Stomach (tissue), 9 donors: Measurements from ENCODE around the gene ORMDL3. TPM values are rescaled to one million over a fixed set of nuclear protein-coding genes. Genes with fewer than 3 reads are reported as not detected.
"Not testable (repeated sequence)": the region's sequence is repeated elsewhere in the genome, so short reads cannot be mapped to it uniquely, and the experiment has no call there.

Experiments
- DNase-seq, 2 donors: peaks; one replicate each; pipeline versions ENCODE4 v3.0.0 to v3.0.0-alpha.2; 2013 to 2019
- H3K27ac ChIP-seq, 5 donors: fragments of 200-600 bp in 4 of 5; sonication (generic) in 4 of 5; one replicate each; pipeline ENCODE4 v1.5.1; 2013 to 2019; ENCODE audit warnings: mild to moderate bottlenecking in 1 of 5, moderate library complexity in 1 of 5
- H3K27me3 ChIP-seq, 3 donors: fragments of 200-600 bp; sonication (generic); one replicate each; pipeline ENCODE4 v1.5.1; 2017 to 2019; ENCODE audit warnings: mixed run types in 1 of 3
- H3K36me3 ChIP-seq, 4 donors: fragments of 200-600 bp; sonication (generic); 1 replicate in 3 of 4; 2 replicates in 1 of 4; pipeline ENCODE4 v1.5.1; 2016 to 2019
- H3K4me1 ChIP-seq, 4 donors: fragments of 200-600 bp; sonication (generic); one replicate each; pipeline ENCODE4 v1.5.1; 2016 to 2019
- H3K4me3 ChIP-seq, 4 donors: fragments of 200-600 bp; sonication (generic) in 3 of 4; one replicate each; pipeline ENCODE4 v1.5.1; 2016 to 2019; ENCODE audit warnings: mild to moderate bottlenecking in 1 of 4
- H3K9me3 ChIP-seq, 4 donors: fragments of 200-600 bp; sonication (generic); one replicate each; pipeline ENCODE4 v1.5.1; 2016 to 2019
- EP300 ChIP-seq: sonication (generic); formaldehyde crosslinking; IDR thresholded peaks from one replicate; pipeline ENCODE4 v1.6.1; 2017; ENCODE audit warnings: antibody characterized with exemption
- POLR2A ChIP-seq, 4 donors: fragments of 450-650 bp; IDR thresholded peaks; one replicate each; pipeline ENCODE4 v1.6.1; 2016; ENCODE audit warnings: antibody characterized with exemption in 4 of 4, control low read depth in 2 of 4, mild to moderate bottlenecking in 1 of 4, moderate library complexity in 1 of 4
- POLR2AphosphoS5 ChIP-seq, 3 donors: sonication (generic); formaldehyde crosslinking; IDR thresholded peaks; one replicate each; pipeline ENCODE4 v1.6.1; 2016; ENCODE audit warnings: antibody characterized with exemption in 3 of 3
- WGBS, 5 donors: extraction: QIAGEN DNeasy Blood & Tissue Kit in 3 of 5; methylation state at CpG; one replicate each; pipeline versions ENCODE4 v1.1.5 to v1.1.7; 2013 to 2018; 5-methylcytosine and 5-hydroxymethylcytosine counted together
- intact Hi-C: fragments of 100-400 bp; cut with DNase I; formaldehyde crosslinking; loops from one replicate; pipeline ENCODE4 v1.15.1; 2023; ENCODE audit warnings: low total_unique reads
- polyA plus RNA-seq, 3 donors: library from polyadenylated mRNA; stranded (reverse); fragments of 200-250 nt; gene quantifications; one replicate each; pipeline ENCODE4 v1.2.3, GENCODE V29; 2013
- total RNA-seq, 5 donors: library from RNA; depleted of rRNA; stranded (reverse); fragments of >200 nt; gene quantifications; one replicate each; pipeline versions ENCODE4 v1.1.0 to v1.2.3, GENCODE V29; 2014 to 2016
- TF ChIP-seq, protein P1 (sequence below), 7 experiments: fragments of 450-650 bp in 4 of 7; fragments of 200-600 bp in 3 of 7; sonication (generic) in 3 of 7; IDR thresholded peaks; one replicate each; pipeline ENCODE4 v1.5.1; 2016 to 2019; ENCODE audit warnings: antibody characterized with exemption in 7 of 7, control low read depth in 2 of 7, mild to moderate bottlenecking in 1 of 7
- donor health status: healthy with polysubstance abuse.
- donor health status: Bipolar disorder and iron deficiency.
- donor health status: healthy.

ORMDL3 gene
- total and polyA plus RNA-seq, 8 donors = 16.5 to 117 (median 50.2) TPM

DNA sequence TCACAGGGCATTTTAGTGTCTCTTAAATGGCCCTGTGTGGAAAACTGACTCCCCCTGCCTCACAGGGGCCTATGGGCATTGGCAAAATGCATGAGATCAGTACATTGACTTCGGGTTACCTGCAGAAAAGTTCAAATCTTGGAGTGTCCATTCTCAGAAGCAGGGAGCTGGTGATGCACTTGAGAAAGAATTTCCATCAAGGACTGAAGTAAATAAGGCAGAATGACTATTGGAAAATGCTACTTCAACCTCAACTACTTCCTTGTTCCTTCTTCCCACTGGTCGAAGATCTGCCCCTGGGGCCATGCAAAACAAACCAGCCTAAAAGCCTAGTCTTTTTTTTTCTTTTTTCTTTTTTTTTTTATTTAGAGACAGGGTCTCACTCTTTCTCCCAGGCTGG lies 21.6 kb upstream of the ORMDL3 start:
- H3K36me3 ChIP-seq = no peaks in the 10 kb centered on the region
- no peak overlapping the region for H3K27ac ChIP-seq
- intact Hi-C loops = no loop called here
- WGBS, 5 donors = 56 to 79% (median 64%) methylated on average over 2 of the region's 2 CpGs
- no peak overlapping the region for H3K4me3 ChIP-seq
- H3K9me3 ChIP-seq = no peaks in the 10 kb centered on the region
- no peak for TF ChIP-seq POLR2AphosphoS5 (IDR thresholded peaks at IDR 0.05)
- no peak for TF ChIP-seq POLR2A (IDR thresholded peaks at IDR 0.05)
- no peak for TF ChIP-seq EP300
- TF ChIP-seq, protein P1, sequence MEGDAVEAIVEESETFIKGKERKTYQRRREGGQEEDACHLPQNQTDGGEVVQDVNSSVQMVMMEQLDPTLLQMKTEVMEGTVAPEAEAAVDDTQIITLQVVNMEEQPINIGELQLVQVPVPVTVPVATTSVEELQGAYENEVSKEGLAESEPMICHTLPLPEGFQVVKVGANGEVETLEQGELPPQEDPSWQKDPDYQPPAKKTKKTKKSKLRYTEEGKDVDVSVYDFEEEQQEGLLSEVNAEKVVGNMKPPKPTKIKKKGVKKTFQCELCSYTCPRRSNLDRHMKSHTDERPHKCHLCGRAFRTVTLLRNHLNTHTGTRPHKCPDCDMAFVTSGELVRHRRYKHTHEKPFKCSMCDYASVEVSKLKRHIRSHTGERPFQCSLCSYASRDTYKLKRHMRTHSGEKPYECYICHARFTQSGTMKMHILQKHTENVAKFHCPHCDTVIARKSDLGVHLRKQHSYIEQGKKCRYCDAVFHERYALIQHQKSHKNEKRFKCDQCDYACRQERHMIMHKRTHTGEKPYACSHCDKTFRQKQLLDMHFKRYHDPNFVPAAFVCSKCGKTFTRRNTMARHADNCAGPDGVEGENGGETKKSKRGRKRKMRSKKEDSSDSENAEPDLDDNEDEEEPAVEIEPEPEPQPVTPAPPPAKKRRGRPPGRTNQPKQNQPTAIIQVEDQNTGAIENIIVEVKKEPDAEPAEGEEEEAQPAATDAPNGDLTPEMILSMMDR (IDR thresholded peaks at IDR 0.05) = no peak
- peaks cover 0 to 16% (median 11%) of the 10 kb centered on the region in 4 donors for H3K4me1 ChIP-seq
- no peaks in the 10 kb centered on the region for H3K27me3 ChIP-seq
- no peak for DNase-seq

DNA sequence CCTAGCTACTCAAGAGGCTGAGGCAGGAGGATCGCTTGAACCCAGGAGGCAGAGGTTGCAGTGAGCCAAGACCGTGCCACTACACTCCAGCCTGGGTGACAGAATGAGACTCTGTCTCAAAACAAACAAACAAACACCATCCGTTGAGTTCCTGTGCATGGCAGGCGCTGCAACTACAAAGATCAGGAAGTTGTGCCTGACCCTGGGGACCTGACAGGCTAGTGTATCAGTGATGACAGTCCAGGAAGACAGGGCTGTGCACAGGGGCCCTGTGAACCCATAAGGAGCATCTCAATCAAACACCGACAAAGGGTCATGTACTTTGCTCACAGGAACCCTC lies 21.1 kb upstream of the ORMDL3 start:
- H3K36me3 ChIP-seq, H3K27me3 ChIP-seq, intact Hi-C loops, DNase-seq, H3K27ac ChIP-seq, H3K9me3 ChIP-seq, H3K4me3 ChIP-seq: not testable (repeated sequence)
- peaks cover 0 to 12% (median 8%) of the 10 kb centered on the region in 4 donors for H3K4me1 ChIP-seq
- 78 to 86% (median 81%) methylated on average over 5 of the region's 5 CpGs for WGBS, 5 donors

DNA sequence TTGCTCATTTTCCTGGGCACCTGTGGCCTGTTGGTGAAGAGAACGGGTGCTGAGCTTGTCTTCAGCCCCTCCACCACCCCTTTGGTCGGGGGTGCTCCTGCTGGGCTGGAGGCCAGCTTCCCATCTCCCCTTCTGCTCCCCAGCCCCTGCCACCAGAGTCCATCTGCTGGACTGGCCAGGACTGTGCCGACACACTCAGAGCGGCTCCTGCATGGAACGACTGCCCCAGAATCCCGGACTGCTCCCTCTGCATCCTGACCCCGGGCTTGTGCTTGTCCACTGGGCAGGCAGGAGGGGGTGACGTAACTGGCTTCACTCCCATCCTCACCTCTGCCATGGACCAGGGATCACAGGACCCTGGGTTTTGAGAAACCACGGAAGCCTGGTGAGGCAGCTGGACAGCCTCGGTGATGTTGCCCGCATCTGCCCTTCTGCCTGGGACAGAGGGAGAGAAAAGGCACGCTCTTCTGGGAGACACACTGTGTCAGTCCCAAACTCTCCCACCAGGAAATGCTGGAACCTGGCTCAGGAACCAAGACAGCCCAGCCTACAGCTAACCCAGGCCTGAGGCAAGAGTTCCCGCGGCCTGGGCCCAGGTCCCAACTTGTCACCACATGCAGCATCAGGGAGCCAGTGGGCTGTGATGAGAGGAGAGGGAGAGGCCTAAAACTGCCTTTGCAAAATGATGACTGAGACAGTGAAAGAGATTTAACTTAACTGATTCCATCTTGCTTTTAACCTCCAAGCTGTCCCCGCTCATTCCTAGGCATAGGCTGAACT lies 19.3 kb upstream of the ORMDL3 start:
- H3K27ac ChIP-seq = no peak overlapping the region
- no peaks in the 10 kb centered on the region for H3K36me3 ChIP-seq
- no peaks in the 10 kb centered on the region for H3K4me1 ChIP-seq
- intact Hi-C loops = no loop called here
- no peak overlapping the region for H3K4me3 ChIP-seq
- WGBS, 5 donors = 74 to 91% (median 83%) methylated on average over 11 to 15 of the region's 15 CpGs
- TF ChIP-seq POLR2A (IDR thresholded peaks at IDR 0.05) = no peak
- TF ChIP-seq, protein P1 (IDR thresholded peaks at IDR 0.05) = no peak
- no peak for TF ChIP-seq POLR2AphosphoS5 (IDR thresholded peaks at IDR 0.05)
- no peak for TF ChIP-seq EP300
- no peak for DNase-seq
- H3K9me3 ChIP-seq = no peaks in the 10 kb centered on the region
- no peaks in the 10 kb centered on the region for H3K27me3 ChIP-seq

GRCh38 chr17:39944393-39944711 lies 17.0 kb upstream of the ORMDL3 start:
- TF ChIP-seq, protein P1 (IDR thresholded peaks at IDR 0.05) = no peak
- TF ChIP-seq POLR2AphosphoS5 (IDR thresholded peaks at IDR 0.05) = no peak
- TF ChIP-seq POLR2A (IDR thresholded peaks at IDR 0.05) = no peak
- TF ChIP-seq EP300 = no peak
- Histone ChIP-seq H3K4me1 (peaks cover 0 to 7% (median 0%) of the 10 kb centered on the region in 4 donors), H3K27ac (no peak overlapping the region), H3K27me3 (no peaks in the 10 kb centered on the region), H3K9me3 (no peaks in the 10 kb centered on the region), H3K4me3 (no peak overlapping the region), H3K36me3 (no peaks in the 10 kb centered on the region)
- intact Hi-C loops = no loop called here
- DNase-seq = no peak
- 76 to 85% (median 80%) methylated on average over 9 to 16 of the region's 16 CpGs for WGBS, 5 donors

- Histone ChIP-seq H3K9me3 (no peaks in the 10 kb centered on the region), H3K27ac (no peak overlapping the region), H3K27me3 (no peaks in the 10 kb centered on the region), H3K4me1 (peaks cover 0 to 8% (median 0%) of the 10 kb centered on the region in 4 donors), H3K36me3 (no peaks in the 10 kb centered on the region), H3K4me3 (no peak overlapping the region)
- intact Hi-C loops = no loop called here
- TF ChIP-seq, protein P1 (IDR thresholded peaks at IDR 0.05) = no peak
- no peak for TF ChIP-seq EP300
- no peak for TF ChIP-seq POLR2AphosphoS5 (IDR thresholded peaks at IDR 0.05)
- TF ChIP-seq POLR2A (IDR thresholded peaks at IDR 0.05) = no peak
- no peak for DNase-seq
- 74 to 90% (median 87%) methylated on average over 13 to 14 of the region's 14 CpGs for WGBS, 5 donors
These were observed 16.4 kb upstream of the ORMDL3 start for GRCh38 chr17:39943702-39944392.
